ENCODE measurements around the gene SLC8A1. TPM values are rescaled to one million over a fixed set of nuclear protein-coding genes. Genes with fewer than 3 reads are reported as not detected.
"Not testable (repeated sequence)": the region's sequence is repeated elsewhere in the genome, so short reads cannot be mapped to it uniquely, and the experiment has no call there.

SLC8A1 gene
- total and polyA plus RNA-seq, 8 donors: 0.31 to 105 (median 14.0) TPM

DNA sequence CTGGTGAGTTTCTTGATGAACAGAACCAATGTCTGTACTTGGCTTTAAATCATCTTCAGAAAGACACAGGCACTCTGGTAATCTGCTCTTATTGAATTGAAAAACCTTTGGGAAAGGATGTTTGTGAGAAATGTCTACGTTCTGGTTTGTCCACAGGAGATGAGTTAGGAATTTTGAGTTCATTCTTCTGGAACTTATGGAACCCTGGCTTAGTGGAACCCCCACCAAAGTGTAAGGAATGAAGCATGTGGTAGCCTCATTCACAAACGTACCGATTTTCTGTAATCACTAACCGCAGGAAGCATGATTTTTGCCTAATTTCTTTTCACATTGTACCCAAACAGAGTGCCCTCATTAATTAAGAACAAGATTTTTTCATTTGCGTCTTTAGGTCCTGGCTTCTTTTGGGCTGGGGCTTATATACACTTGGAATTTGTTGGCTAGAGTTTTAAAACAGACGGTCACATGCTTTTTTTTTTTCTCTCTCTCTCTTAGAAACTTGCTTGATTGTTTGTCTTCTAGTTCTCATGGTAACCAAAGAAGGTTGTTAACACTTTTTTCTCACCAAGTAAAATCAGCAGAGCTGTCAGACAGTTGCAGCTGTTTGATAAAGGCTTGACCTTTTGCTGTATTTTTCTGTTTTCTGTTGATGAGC, 358.7 kb downstream of the SLC8A1 start:
- Histone ChIP-seq H3K36me3 (no peaks in the 10 kb centered on the region), H3K27me3 (no peaks in the 10 kb centered on the region), H3K4me3 (no peak overlapping the region), H3K4me1 (peaks cover 0 to 10% (median 0%) of the 10 kb centered on the region in 4 donors), H3K27ac (no peak overlapping the region), H3K9me3 (no peaks in the 10 kb centered on the region)
- intact Hi-C loops (cut with DNase I; ENCODE audit: low total_unique reads): no loop called here
- DNase-seq: peak in 1 of 2 donors; percentile 55
- WGBS, 5 donors: 32 to 41% (median 37%) methylated on average over 6 of the region's 6 CpGs
- TF ChIP-seq POLR2A (IDR thresholded peaks at IDR 0.05): no peak
- no peak for TF ChIP-seq POLR2AphosphoS5 (IDR thresholded peaks at IDR 0.05)
- no peak for TF ChIP-seq EP300 (IDR thresholded peaks at IDR 0.05)
- TF ChIP-seq, protein P1, sequence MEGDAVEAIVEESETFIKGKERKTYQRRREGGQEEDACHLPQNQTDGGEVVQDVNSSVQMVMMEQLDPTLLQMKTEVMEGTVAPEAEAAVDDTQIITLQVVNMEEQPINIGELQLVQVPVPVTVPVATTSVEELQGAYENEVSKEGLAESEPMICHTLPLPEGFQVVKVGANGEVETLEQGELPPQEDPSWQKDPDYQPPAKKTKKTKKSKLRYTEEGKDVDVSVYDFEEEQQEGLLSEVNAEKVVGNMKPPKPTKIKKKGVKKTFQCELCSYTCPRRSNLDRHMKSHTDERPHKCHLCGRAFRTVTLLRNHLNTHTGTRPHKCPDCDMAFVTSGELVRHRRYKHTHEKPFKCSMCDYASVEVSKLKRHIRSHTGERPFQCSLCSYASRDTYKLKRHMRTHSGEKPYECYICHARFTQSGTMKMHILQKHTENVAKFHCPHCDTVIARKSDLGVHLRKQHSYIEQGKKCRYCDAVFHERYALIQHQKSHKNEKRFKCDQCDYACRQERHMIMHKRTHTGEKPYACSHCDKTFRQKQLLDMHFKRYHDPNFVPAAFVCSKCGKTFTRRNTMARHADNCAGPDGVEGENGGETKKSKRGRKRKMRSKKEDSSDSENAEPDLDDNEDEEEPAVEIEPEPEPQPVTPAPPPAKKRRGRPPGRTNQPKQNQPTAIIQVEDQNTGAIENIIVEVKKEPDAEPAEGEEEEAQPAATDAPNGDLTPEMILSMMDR (IDR thresholded peaks at IDR 0.05): no peak

- Histone ChIP-seq H3K36me3 (no peaks in the 10 kb centered on the region), H3K9me3 (no peaks in the 10 kb centered on the region), H3K4me1 (peaks cover 0 to 10% (median 0%) of the 10 kb centered on the region in 4 donors), H3K4me3 (no peak overlapping the region), H3K27ac (no peak overlapping the region), H3K27me3 (no peaks in the 10 kb centered on the region)
- intact Hi-C loops (cut with DNase I; ENCODE audit: low total_unique reads): no loop called here
- no peak for DNase-seq
- 84 to 98% (median 95%) methylated on average over 3 of the region's 3 CpGs for WGBS, 5 donors
- TF ChIP-seq EP300 (IDR thresholded peaks at IDR 0.05): no peak
Measured at GRCh38 chr2:40090044-40090443, 361.8 kb downstream of the SLC8A1 start.

DNA sequence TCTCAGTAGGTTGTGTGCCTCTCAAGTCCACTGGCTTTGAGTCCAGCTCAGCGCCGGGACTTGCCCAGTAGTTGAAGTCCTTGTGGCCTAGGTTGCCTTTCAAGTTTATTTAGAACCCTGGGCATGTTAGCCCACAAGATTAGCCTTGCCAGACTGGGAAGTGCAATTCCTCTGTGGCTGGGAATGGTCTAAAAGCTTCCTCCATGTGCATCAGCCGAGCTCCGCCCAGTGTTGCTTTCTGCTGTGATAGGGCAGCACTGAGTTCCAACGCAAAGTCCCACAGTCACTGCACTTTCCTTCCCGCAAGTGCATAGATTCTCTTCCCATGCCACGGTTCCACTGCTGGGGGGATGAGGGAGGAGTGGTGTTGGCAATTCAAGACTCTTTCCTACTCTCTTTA, 364.0 kb downstream of the SLC8A1 start:
- H3K9me3 ChIP-seq: no peaks in the 10 kb centered on the region
- no peaks in the 10 kb centered on the region for H3K27me3 ChIP-seq
- no peak overlapping the region for H3K27ac ChIP-seq
- no peaks in the 10 kb centered on the region for H3K36me3 ChIP-seq
- no peak for TF ChIP-seq EP300 (IDR thresholded peaks at IDR 0.05)
- TF ChIP-seq POLR2AphosphoS5 (IDR thresholded peaks at IDR 0.05): no peak
- TF ChIP-seq, protein P1 (IDR thresholded peaks at IDR 0.05): no peak
- TF ChIP-seq POLR2A (IDR thresholded peaks at IDR 0.05): no peak
- H3K4me1 ChIP-seq: peaks cover 0 to 3% (median 0%) of the 10 kb centered on the region in 4 donors
- intact Hi-C loops (cut with DNase I; ENCODE audit: low total_unique reads): no loop called here
- WGBS, 5 donors: 89 to 93% (median 92%) methylated on average over 7 of the region's 7 CpGs
- DNase-seq: no peak
- H3K4me3 ChIP-seq: no peak overlapping the region

DNA sequence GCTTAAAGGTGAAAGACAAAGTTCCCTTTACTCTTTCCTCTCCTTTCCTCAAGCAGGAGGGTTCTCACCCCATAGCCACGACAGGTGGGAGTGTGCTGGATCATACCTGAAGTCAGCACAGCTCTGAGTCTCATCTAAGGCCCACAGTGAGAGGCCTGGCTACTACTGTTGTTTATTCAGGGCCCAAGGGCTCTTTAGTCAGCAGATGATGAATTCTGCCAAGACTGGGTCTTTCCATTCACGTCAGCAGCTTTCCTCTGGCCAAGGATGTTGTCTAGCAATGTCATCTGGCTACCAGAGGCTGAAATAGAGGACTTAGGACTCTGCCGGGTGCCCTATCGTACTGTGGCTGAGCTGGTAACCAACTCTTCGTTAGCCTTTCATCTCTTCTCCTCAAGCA, 364.5 kb downstream of the SLC8A1 start:
- H3K4me3 ChIP-seq: no peak overlapping the region
- H3K4me1 ChIP-seq: no peaks in the 10 kb centered on the region
- TF ChIP-seq POLR2AphosphoS5 (IDR thresholded peaks at IDR 0.05): no peak
- TF ChIP-seq POLR2A (IDR thresholded peaks at IDR 0.05): no peak
- TF ChIP-seq, protein P1 (IDR thresholded peaks at IDR 0.05): no peak
- TF ChIP-seq EP300 (IDR thresholded peaks at IDR 0.05): no peak

GRCh38 chr2:40085786-40086185, 366.1 kb downstream of the SLC8A1 start:
- Histone ChIP-seq H3K4me3 (no peak overlapping the region), H3K4me1 (no peaks in the 10 kb centered on the region), H3K36me3 (no peaks in the 10 kb centered on the region), H3K9me3 (no peaks in the 10 kb centered on the region), H3K27ac (no peak overlapping the region), H3K27me3 (no peaks in the 10 kb centered on the region)
- no peak for DNase-seq
- intact Hi-C loops (cut with DNase I; ENCODE audit: low total_unique reads): no loop called here
- 89 to 95% (median 92%) methylated on average over 2 of the region's 2 CpGs for WGBS, 5 donors
- TF ChIP-seq, protein P1 (IDR thresholded peaks at IDR 0.05): no peak
- no peak for TF ChIP-seq POLR2AphosphoS5 (IDR thresholded peaks at IDR 0.05)
- TF ChIP-seq POLR2A (IDR thresholded peaks at IDR 0.05): no peak
- TF ChIP-seq EP300 (IDR thresholded peaks at IDR 0.05): no peak

More for the DNA sequence above, 364.5 kb downstream of the SLC8A1 start:
- WGBS, 5 donors: 76 to 88% (median 78%) methylated on average over 5 of the region's 5 CpGs
- Histone ChIP-seq H3K36me3 (no peaks in the 10 kb centered on the region), H3K27ac (no peak overlapping the region), H3K9me3 (no peaks in the 10 kb centered on the region), H3K27me3 (no peaks in the 10 kb centered on the region)
- intact Hi-C loops (cut with DNase I; ENCODE audit: low total_unique reads): no loop called here
- DNase-seq: no peak

DNA sequence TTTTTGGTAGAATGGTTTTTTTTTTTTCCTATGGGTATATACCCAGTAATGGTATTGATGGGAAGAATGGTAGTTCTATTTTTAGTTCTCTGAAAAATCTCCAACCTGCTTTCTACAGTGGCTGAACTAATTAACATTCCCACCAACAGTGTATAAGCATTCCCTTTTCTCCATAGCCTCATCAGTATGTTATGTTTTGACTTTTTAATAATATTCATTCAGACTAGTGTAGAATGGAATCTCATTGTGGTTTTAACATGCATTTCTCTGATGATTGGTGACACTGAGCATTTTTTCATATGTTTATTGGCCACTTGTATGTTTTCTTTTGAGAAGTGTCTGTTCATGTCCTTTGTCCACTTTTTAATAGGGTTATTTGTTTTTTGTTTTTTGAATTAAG, 378.6 kb downstream of the SLC8A1 start:
- H3K36me3 ChIP-seq; H3K27me3 ChIP-seq; intact Hi-C loops (cut with DNase I; ENCODE audit: low total_unique reads); H3K4me1 ChIP-seq; H3K9me3 ChIP-seq; DNase-seq; H3K27ac ChIP-seq; H3K4me3 ChIP-seq: not testable (repeated sequence)
